AG09309 (cell line): Measurements from ENCODE around the gene SLC16A11.

Experiments
- DNase-seq: peaks from one replicate; pipeline ENCODE4 v3.0.0-alpha.2; 2010; ENCODE audit warnings: low read depth
- H3K4me3 ChIP-seq: 2 replicates; pipeline ENCODE4 v1.5.1; 2011; ENCODE audit warnings: mild to moderate bottlenecking, low read depth, low read length, moderate library complexity; ENCODE audit not compliant: control insufficient read depth
- CTCF ChIP-seq: IDR thresholded peaks from 2 replicates; pipeline ENCODE4 v1.5.1; 2011; ENCODE audit warnings: mild to moderate bottlenecking, low read depth, low read length, inconsistent platforms; ENCODE audit not compliant: insufficient read depth, control insufficient read depth; ENCODE audit errors: missing control alignments

The SLC16A11 gene

GRCh38 chr17:7018331-7018964, 25.4 kb downstream of the SLC16A11 start:
- DNase-seq = no peak
- TF ChIP-seq CTCF = no peak
- H3K4me3 ChIP-seq = no peak overlapping the region; the same call in 1 of the 2 replicates

GRCh38 chr17:7017827-7018200, 26.1 kb downstream of the SLC16A11 start:
- DNase-seq = no peak
- H3K4me3 ChIP-seq = no peak overlapping the region
- TF ChIP-seq CTCF = no peak

GRCh38 chr17:7016886-7017826, 26.7 kb downstream of the SLC16A11 start:
- no peak for DNase-seq
- TF ChIP-seq CTCF = no peak
- H3K4me3 ChIP-seq = no peak overlapping the region

- DNase-seq = no peak
- H3K4me3 ChIP-seq = no peak overlapping the region
- no peak for TF ChIP-seq CTCF
Observed at GRCh38 chr17:7016418-7016817, 27.5 kb downstream of the SLC16A11 start.

GRCh38 chr17:7014995-7015958, 28.6 kb downstream of the SLC16A11 start:
- TF ChIP-seq CTCF = no peak
- H3K4me3 ChIP-seq = peak overlapping the region; percentile 59
- DNase-seq = no peak
